Measurements from ENCODE around the gene SLC8A3.

GRCh38 chr14:70086685-70087379 lies 101.9 kb downstream of the SLC8A3 start:
- TF ChIP-seq, protein P1, sequence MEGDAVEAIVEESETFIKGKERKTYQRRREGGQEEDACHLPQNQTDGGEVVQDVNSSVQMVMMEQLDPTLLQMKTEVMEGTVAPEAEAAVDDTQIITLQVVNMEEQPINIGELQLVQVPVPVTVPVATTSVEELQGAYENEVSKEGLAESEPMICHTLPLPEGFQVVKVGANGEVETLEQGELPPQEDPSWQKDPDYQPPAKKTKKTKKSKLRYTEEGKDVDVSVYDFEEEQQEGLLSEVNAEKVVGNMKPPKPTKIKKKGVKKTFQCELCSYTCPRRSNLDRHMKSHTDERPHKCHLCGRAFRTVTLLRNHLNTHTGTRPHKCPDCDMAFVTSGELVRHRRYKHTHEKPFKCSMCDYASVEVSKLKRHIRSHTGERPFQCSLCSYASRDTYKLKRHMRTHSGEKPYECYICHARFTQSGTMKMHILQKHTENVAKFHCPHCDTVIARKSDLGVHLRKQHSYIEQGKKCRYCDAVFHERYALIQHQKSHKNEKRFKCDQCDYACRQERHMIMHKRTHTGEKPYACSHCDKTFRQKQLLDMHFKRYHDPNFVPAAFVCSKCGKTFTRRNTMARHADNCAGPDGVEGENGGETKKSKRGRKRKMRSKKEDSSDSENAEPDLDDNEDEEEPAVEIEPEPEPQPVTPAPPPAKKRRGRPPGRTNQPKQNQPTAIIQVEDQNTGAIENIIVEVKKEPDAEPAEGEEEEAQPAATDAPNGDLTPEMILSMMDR (IDR thresholded peaks at IDR 0.05): peak in 3 of 4 experiments; percentile 33 to 59 (median 36)
- no peak for TF ChIP-seq POLR2AphosphoS5 (IDR thresholded peaks at IDR 0.05)
- no peak for TF ChIP-seq EP300 (IDR thresholded peaks at IDR 0.05)
- no peak for TF ChIP-seq POLR2A (IDR thresholded peaks at IDR 0.05)

Data from gastroesophageal sphincter (tissue), 3 donors.